Left kidney (tissue), 2 donors: ENCODE measurements around the gene CACNG3. TPM values are rescaled to one million over a fixed set of nuclear protein-coding genes. Genes with fewer than 3 reads are reported as not detected.
"Not testable (repeated sequence)": the region's sequence is repeated elsewhere in the genome, so short reads cannot be mapped to it uniquely, and the experiment has no call there.

Source experiments
- DNase-seq: peaks from one replicate; pipeline ENCODE4 v3.0.0-alpha.2; 2013
- polyA plus RNA-seq: library from polyadenylated mRNA; unstranded; fragments of 120-200 nt; gene quantifications from one replicate; pipeline ENCODE4 v1.2.1, GENCODE V29; 2013; ENCODE audit not compliant: insufficient read length

The CACNG3 gene
- polyA plus RNA-seq, 1 donor, result not detected

GRCh38 chr16:24332582-24333090 is 76.5 kb downstream of the CACNG3 start:
- no peak for DNase-seq

- no peak for DNase-seq
Observed at GRCh38 chr16:24336491-24336890, 80.4 kb downstream of the CACNG3 start.

GRCh38 chr16:24337013-24337412 is 80.9 kb downstream of the CACNG3 start:
- no peak for DNase-seq

- not testable (repeated sequence) for DNase-seq
Observed at GRCh38 chr16:24343829-24344228, 87.7 kb downstream of the CACNG3 start.

GRCh38 chr16:24344784-24345183 is 88.6 kb downstream of the CACNG3 start:
- DNase-seq, result no peak

GRCh38 chr16:24345704-24346103 is 89.6 kb downstream of the CACNG3 start:
- no peak for DNase-seq

- no peak for DNase-seq
Observed at GRCh38 chr16:24346734-24347133, 90.6 kb downstream of the CACNG3 start.

- no peak for DNase-seq
Observed at GRCh38 chr16:24347556-24347955, 91.4 kb downstream of the CACNG3 start.

- DNase-seq, result no peak
Observed at GRCh38 chr16:24348545-24349290, 92.6 kb downstream of the CACNG3 start.

- no peak for DNase-seq
Observed at GRCh38 chr16:24349320-24349719, 93.2 kb downstream of the CACNG3 start.

- no peak for DNase-seq
Observed at GRCh38 chr16:24352746-24353145, 96.6 kb downstream of the CACNG3 start.

GRCh38 chr16:24353622-24354021 is 97.5 kb downstream of the CACNG3 start:
- no peak for DNase-seq

GRCh38 chr16:24357511-24357910 is 101.4 kb downstream of the CACNG3 start:
- no peak for DNase-seq

- DNase-seq, result no peak
Observed at GRCh38 chr16:24358117-24358516, 102.0 kb downstream of the CACNG3 start.

- no peak for DNase-seq
Observed at GRCh38 chr16:24359490-24359889, 103.4 kb downstream of the CACNG3 start.

- no peak for DNase-seq
Observed at GRCh38 chr16:24360936-24361335, 104.8 kb downstream of the CACNG3 start.

GRCh38 chr16:24364596-24364995 is 108.5 kb downstream of the CACNG3 start:
- no peak for DNase-seq

- DNase-seq, result no peak
Observed at GRCh38 chr16:24367186-24367710, 111.1 kb downstream of the CACNG3 start.

- DNase-seq, result no peak
Observed at GRCh38 chr16:24372824-24373223, 116.7 kb downstream of the CACNG3 start.

- DNase-seq, result no peak
Observed at GRCh38 chr16:24378999-24379398, 122.9 kb downstream of the CACNG3 start.

GRCh38 chr16:24381470-24382118 is 125.5 kb downstream of the CACNG3 start:
- no peak for DNase-seq

GRCh38 chr16:24382762-24383407 is 126.8 kb downstream of the CACNG3 start:
- DNase-seq, result no peak

GRCh38 chr16:24394341-24394740 is 138.2 kb downstream of the CACNG3 start:
- DNase-seq, result no peak
